ENCODE measurements around the gene LRRFIP2.
"Not testable (repeated sequence)": the region's sequence is repeated elsewhere in the genome, so short reads cannot be mapped to it uniquely, and the experiment has no call there.

Gene LRRFIP2

DNA sequence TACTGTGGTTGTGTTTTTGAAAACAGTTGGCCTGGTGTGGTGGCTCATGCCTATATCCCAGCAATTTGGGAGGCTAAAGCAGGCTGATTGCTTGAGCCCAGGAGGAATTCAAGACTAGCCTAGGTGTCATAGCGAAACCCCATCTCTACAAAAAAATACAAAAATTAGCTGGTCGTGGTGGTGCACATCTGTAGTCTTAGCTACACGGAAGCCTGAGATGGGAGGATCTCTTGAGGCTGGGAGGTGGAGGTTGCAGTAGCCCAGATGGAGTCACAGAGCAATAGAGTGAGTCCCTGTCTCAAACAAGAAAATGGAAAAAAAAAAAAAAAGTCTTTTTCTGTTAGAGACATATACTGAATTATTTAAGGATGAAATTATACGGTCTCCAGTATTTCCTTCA lies 14.7 kb upstream of the LRRFIP2 start:
- DNase-seq (ENCODE audit: extremely low read depth in 1 of 2, low read depth in 1 of 2) = no peak

- DNase-seq (ENCODE audit: extremely low read depth in 1 of 2, low read depth in 1 of 2) = no peak
Observed at GRCh38 chr3:37183976-37184375, 9.6 kb upstream of the LRRFIP2 start.

- no peak for DNase-seq (ENCODE audit: extremely low read depth in 1 of 2, low read depth in 1 of 2)
Observed at GRCh38 chr3:37183375-37183831, 9.0 kb upstream of the LRRFIP2 start.

DNA sequence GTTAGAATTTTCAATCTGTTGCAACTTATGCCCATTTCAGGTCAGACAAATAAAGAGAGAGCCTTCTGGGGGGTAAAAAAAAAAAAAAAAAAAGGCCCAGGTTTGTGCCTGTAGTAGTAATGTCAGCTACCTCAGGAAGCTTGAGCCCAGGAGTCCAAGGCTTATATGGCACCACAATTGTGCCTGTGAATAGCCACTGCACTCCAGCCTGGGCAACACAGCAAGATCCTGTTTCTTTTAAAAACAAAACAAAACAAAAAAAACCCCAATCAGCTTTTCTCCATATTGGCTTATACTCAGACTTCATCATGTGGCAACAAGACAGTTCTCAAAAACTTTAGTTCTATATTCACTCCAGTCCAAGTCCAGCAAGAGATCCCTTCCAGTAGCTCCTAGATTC lies 8.4 kb upstream of the LRRFIP2 start:
- DNase-seq (ENCODE audit: extremely low read depth in 1 of 2, low read depth in 1 of 2) = no peak

DNA sequence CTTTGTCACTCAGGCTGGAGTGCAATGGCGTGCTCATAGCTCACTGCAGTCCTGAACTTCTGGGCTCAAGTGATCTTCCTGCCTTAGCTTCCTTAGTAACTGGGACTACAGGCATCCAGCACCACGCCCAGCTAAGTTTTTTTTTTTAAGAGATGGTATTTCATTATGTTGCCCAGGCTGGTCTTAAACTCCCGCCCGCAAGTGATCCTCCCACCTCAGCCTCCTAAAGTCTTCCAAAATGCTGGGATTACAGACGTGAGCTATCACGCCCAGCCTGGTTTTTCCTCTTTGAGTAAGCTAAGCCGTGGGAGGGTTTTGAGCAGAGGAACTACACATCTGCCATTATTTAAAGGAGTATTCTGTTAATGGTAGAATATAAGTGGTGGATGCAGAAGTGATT lies 7.4 kb upstream of the LRRFIP2 start:
- DNase-seq (ENCODE audit: extremely low read depth in 1 of 2, low read depth in 1 of 2) = no peak

- DNase-seq (ENCODE audit: extremely low read depth in 1 of 2, low read depth in 1 of 2) = peak in 1 of 2 donors; percentile 25
Observed at GRCh38 chr3:37179144-37179967, 5.0 kb upstream of the LRRFIP2 start.

GRCh38 chr3:37173806-37174205 lies 576 bp downstream of the LRRFIP2 start:
- no peak for DNase-seq (ENCODE audit: extremely low read depth in 1 of 2, low read depth in 1 of 2)

DNA sequence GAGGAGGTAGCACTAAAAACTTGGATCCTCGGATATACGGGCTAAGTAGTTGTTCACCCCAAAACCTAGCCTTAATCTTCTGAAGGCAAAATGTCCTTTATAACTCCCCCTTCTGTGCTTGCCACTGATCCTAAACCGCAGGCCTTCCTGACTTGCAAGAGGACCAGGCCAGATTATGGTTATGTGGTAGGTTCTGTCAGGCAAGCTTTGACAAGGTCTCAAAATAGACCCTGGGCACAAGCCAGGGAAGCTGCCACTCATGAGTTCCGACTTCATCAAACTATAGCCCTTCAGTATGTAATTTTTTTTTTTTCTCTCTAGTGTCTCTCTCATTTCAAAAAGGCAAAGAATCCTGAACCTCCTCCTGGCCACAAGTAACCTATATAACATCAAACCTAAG lies 3.2 kb downstream of the LRRFIP2 start:
- no peak for DNase-seq (ENCODE audit: extremely low read depth in 1 of 2, low read depth in 1 of 2)

- no peak for DNase-seq (ENCODE audit: extremely low read depth in 1 of 2, low read depth in 1 of 2)
Observed at GRCh38 chr3:37170513-37170912, 3.9 kb downstream of the LRRFIP2 start.

- no peak for DNase-seq (ENCODE audit: extremely low read depth in 1 of 2, low read depth in 1 of 2)
Observed at GRCh38 chr3:37170060-37170459, 4.3 kb downstream of the LRRFIP2 start.

DNA sequence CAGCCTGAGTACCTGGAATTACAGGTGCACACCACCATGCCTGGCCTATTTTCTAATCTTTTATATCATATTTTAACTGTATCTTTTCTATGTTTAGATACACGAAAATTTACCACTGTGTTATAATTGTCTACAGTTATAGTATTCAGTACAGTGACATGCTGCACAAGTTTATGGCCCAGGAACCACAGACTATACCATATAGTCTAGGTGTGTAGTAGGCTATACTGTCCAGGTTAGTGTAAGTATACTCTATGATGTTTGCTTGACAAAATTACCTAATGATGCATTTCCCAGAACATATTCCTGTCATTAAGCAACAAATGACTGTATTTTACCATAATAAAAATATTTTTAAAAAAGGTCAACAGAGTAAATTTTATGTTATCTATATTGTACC lies 5.5 kb downstream of the LRRFIP2 start:
- DNase-seq (ENCODE audit: extremely low read depth in 1 of 2, low read depth in 1 of 2) = no peak

GRCh38 chr3:37163262-37164015 lies 10.9 kb downstream of the LRRFIP2 start:
- peak; percentile 16 to 50 for DNase-seq (ENCODE audit: extremely low read depth in 1 of 2, low read depth in 1 of 2)

GRCh38 chr3:37162501-37163245 lies 11.7 kb downstream of the LRRFIP2 start:
- DNase-seq (ENCODE audit: extremely low read depth in 1 of 2, low read depth in 1 of 2) = no peak

- DNase-seq (ENCODE audit: extremely low read depth in 1 of 2, low read depth in 1 of 2) = no peak
Observed at GRCh38 chr3:37161351-37161750, 13.0 kb downstream of the LRRFIP2 start.

- DNase-seq (ENCODE audit: extremely low read depth in 1 of 2, low read depth in 1 of 2) = no peak
Observed at GRCh38 chr3:37155782-37156181, 18.6 kb downstream of the LRRFIP2 start.

GRCh38 chr3:37154668-37155314 lies 19.6 kb downstream of the LRRFIP2 start:
- DNase-seq (ENCODE audit: extremely low read depth in 1 of 2, low read depth in 1 of 2) = no peak

DNA sequence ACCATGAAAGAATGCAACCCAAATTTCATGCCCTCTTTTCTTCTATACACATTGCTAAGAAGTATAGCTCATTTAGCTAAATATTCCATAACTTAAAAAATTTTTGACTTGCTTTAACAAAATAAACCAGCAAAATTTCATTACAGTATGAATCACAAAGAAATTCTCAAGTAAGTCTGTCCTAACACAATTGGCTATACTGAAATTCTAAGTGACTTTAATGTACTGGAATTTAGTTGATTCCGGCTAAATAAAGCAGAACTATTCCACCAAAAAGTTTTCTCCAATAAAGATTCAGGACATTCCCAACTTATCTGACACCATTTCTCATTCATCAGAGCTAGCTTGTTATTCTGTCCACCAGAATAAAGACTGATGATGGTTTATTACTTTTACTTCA lies 23.8 kb downstream of the LRRFIP2 start:
- no peak for DNase-seq (ENCODE audit: extremely low read depth in 1 of 2, low read depth in 1 of 2)

- DNase-seq (ENCODE audit: extremely low read depth in 1 of 2, low read depth in 1 of 2) = no peak
Observed at GRCh38 chr3:37149257-37149656, 25.1 kb downstream of the LRRFIP2 start.

- DNase-seq (ENCODE audit: extremely low read depth in 1 of 2, low read depth in 1 of 2) = no peak
Observed at GRCh38 chr3:37148208-37148607, 26.2 kb downstream of the LRRFIP2 start.

DNA sequence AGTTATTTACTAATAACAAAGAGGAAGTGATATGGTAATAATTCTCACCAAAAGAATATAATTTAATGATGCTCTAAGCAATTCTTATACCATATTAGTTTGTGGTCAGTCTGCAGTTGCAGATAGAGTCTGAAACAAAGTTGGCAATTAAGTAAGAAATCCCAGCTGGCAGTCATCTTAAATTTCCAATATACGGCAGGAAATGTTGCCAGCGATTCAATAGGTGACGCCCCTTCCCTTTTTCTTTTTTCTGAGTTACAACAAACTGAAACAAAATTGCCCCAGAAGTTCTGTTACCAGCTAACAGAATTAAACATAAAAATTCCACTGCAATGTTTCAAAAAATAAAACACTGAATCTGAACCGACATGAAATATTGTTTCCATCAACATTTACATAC lies 26.7 kb downstream of the LRRFIP2 start:
- no peak for DNase-seq (ENCODE audit: extremely low read depth in 1 of 2, low read depth in 1 of 2)

GRCh38 chr3:37146927-37147326 lies 27.5 kb downstream of the LRRFIP2 start:
- not testable (repeated sequence) for DNase-seq (ENCODE audit: extremely low read depth in 1 of 2, low read depth in 1 of 2)

Data from stimulated activated CD8-positive, alpha-beta memory T cell treated with anti-CD3 and anti-CD28 coated beads, Interleukin-7, amount 100 ng/mL, for 48 hours (primary cell).